HG02852 (cell line): Measurements from ENCODE around the gene CAPRIN1.
A peak's percentile ranks its signal among the peaks of the same experiment; 100 is the strongest.
"Not testable (repeated sequence)": the region's sequence is repeated elsewhere in the genome, so short reads cannot be mapped to it uniquely, and the experiment has no call there.

Experiments used
- ATAC-seq: cut with Tn5 transposase; IDR thresholded peaks from one replicate; pipeline ENCODE4 v1.9.1; 2021; ENCODE audit warnings: mild to moderate bottlenecking, moderate library complexity; ENCODE audit not compliant: unreplicated experiment

CAPRIN1 gene

DNA sequence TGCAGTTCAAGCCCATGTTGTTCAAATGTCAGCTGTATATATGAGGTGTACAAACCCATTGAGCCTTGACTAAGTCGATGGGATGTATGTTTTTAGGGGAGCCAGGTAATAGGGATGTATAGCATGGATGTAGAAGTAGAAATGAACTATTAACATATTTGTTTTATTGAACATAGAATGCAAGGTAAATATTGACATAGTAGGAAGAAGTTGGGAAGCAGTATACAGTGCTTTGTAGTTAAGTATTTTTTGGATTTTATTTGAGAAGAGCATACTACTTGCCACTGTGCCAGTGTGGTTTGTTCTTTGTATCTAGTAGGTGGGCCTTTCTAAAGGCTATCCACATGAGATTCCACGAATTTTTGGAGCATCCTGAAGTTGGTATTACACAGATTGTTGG is 33.1 kb downstream of the CAPRIN1 start:
- ATAC-seq, result no peak

DNA sequence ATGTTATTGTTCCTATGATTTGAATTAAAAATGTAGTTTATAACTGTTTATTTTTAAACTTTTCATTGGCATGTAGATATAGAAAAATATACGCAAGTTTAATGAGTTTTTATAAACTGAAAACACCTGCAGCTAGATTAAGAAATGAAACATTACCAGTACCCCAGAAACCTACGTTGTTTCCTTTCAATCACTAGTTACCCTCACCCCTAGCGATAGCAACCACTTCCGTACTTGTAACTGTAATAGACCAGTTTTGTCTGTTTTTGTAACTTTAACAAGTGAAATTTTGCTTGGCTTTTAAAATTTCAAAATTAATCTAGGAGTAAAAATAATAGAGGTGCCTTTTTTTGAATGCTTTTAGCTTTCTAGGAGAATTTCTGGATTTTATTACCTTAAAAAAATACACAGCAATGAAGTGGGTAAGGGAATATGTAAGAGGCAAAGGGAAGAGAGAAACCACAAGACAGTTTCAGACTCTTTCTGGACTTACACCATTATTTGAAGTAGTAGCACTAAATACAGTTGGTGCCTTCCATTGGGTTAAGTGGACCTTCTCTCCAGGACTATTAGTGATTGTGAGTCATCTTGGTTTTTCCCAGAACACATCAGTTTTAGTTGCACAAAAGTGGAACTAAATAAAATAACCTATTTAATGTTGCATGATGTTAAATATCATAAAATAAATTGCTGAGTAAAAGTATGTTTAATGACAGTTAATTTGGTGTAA is 35.2 kb downstream of the CAPRIN1 start:
- ATAC-seq, result no peak

DNA sequence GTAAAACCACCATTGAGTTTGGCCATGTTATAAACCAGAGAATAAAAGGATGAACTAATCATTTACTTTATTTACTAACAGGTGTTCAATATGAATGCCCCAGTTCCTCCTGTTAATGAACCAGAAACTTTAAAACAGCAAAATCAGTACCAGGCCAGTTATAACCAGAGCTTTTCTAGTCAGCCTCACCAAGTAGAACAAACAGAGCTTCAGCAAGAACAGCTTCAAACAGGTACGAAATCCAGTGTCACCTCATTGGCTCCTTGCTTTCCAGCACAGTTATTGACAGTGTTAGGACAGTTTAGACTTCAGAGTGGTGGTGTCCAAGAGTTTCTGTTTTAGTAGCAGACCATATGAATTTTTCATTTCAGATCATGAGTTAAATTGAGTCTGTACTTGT is 40.3 kb downstream of the CAPRIN1 start:
- ATAC-seq, result no peak

DNA sequence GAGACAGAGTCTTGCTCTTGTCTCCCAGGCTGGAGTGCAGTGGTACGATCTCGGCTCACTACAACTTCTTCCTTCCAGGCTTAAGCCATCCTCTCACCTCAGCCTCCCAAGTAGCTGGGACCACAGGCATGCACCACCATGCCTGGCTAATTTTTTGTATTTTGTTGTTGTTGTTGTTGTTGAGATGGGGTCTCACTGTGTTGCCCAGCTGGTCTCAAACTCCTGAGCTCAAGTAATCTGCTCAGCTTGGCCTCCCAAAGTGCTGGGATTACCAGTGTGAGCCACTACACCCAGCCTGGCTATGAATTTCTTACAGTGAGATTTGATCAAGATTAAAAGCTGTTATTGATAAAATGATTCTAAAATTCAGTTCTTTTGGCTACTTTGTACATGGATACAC is 43.4 kb downstream of the CAPRIN1 start:
- ATAC-seq, result not testable (repeated sequence)

DNA sequence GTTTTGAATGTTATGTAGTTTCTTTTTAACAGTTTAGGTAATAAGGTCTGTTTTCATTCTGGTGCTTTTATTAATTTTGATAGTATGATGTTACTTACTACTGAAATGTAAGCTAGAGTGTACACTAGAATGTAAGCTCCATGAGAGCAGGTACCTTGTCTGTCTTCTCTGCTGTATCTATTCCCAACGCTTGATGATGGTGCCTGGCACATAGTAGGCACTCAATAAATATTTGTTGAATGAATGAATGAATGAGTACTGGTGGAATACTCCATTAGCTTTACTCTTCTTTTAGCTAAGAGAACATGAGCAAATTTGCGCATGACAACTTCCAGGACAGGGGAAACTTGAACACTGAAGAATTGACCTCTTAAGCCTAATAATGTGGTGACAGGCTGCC is 47.3 kb downstream of the CAPRIN1 start:
- no peak for ATAC-seq

DNA sequence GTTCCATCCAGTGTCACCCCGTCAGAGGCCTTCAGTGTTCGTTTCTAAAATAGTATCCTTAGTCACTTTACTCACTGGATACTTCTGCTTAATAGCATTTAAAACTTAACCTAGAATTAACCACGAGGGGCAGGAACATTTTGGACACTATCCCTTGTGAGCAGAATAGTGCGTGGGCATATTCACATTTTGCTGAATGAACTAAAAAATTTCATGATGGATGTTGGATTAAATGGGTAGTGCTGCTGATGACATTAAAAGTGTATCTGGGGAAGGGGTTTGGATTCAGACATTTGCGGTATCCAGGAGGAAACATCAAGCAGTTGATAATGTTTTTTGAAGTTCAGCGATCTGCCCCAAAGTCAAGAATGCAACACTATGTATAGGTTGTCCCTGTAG is 53.1 kb downstream of the CAPRIN1 start:
- no peak for ATAC-seq

DNA sequence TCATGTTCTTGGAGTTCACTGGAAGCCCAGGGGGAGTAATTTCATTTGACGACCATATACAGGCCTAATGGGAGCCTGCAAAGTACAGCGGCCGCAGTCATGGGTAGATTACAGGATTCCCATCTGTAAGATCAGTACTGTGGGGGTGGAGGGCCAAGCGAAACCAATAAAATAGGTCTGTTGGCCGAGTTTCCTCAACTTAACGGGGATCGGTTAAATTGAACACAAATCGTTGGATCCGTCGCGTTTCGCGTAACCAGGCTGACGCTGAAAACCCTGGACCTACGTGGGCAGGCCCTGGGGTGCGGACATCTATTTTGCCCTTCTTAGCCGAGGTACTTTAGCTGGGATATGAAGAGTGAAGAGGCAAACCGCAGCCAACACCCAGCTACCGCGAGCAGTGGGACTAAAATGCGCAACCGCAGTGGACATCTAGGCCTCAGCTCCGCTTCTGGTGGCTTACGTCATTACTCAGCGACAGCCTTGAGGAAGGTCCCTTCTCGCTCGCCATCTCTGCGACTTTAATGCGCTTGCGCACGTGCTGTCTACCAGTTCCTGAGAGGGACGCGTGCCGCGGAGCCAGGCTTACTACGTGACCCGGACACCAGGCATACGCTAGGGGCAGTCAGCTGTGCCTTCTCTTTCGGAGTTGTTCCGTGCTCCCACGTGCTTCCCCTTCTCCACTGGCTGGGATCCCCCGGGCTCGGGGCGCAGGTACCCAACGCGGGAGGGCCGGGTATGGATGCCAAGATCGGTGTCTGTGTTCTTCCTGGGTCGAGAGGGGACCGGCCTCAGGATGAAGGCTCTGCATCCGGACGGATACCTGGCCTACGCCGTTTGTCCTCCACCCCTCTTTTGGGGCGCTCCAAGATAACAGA is 53.8 kb downstream of the CAPRIN1 start, which contains the start of gene NAT10:
Gene NAT10, plus strand, starts transcription at position 551 of the 878 bp plus-strand sequence. CDS start 2,597 bp downstream, outside the sequence.
- peak; percentile 85 for ATAC-seq

DNA sequence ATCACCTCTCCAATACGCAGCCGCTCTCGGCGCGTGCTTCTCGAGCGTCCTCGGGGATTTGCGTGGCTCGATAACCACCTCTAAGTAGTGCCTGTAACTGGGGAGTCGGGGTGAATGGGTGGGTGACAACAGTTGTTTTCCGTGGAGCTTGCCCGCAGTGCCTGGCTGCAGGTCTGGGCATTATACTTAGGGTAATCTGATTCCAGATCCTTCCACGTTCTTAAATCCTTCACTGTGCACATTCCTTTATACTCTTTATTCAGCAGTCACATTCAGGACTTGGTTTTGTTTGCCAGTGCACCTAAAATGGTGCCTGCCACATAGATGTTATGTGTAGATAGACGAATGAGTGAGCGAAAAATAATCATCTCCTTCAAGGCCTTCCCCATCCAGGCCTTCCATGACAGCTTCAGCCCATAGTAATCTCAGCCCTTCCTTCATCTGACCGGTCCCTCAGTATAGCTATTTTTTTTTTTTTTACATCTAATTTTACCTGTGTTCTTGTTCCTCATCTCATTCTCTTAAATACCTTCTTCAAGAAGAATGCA is 54.5 kb downstream of the CAPRIN1 start:
- no peak for ATAC-seq

DNA sequence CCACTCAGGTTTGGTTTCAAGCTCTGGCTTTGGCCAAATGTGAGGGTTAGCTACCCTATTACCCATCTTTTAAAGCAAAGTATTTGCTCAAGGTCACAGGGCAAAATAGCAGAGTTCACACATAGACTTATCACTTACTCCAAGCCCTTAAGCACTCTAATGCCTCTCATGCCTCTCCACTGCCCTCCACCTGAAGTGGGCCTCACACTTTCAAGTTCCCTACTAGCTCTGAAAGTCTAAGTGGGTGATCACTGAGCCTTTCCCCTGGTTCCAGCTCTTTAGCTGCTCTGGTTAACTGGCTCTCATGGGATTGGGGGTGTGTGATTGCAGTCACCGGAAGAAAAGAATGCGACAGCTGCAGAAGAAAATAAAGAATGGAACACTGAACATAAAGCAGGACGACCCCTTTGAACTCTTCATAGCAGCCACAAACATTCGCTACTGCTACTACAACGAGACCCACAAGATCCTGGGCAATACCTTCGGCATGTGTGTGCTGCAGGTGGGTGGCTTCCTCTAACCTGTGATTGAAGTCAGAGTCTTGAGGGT is 60.3 kb downstream of the CAPRIN1 start:
- ATAC-seq, result no peak

DNA sequence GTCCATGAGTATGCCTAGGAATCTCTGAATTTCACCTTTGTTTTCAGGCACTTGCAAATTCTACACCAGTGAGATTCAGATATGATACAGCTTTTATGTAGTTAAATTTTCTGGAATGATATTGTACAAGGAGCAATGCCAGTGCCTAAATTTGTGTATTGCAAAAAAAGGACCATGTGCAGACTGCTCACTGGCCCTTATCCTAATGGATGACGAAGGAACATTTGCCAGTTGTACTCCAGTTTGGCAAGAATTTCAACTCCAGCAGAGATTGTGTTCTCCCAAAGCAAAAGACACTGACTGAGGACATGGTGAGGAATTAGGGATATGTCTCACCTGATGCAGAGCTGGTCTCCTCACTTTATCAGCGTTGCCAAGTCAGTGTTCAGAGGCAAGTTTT is 62.5 kb downstream of the CAPRIN1 start:
- no peak for ATAC-seq

DNA sequence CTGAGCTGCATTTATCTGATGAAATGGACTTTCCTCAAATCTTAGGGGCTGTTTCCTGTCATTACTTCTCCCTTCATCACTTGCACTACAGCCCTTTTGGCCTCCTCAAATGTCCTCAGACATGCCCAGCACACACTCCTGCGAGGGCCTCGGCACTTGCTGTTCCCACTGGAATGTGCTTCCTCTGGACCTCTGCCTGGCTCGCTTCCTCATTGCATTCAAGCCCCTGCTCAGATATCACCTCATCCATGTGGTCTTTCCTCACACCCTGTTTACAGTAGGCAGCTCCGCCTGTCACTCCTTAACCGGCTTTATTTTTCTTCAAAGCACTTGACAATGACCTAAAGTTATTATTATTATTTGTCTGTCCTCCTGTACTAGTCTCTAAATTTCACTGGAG is 62.9 kb downstream of the CAPRIN1 start:
- no peak for ATAC-seq

DNA sequence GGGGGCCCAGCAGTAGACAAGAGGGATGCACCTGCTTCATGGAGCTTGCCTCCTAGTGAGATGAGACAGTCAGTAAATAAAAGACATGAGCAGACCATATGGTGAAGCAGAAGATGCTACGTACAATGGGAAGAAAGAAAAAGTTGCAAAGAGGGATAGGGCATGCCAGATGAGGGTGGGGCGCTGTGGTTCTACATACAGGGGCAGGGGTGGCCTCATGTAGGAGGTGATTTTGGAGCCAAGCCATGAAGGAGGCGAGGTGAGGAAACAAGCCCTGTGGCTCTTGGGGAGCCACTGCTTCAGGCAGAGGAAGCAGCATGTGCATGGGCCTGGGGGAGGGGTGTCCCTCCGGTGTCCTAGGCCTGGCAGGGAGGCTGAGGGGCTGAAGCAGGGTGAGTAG is 69.1 kb downstream of the CAPRIN1 start:
- no peak for ATAC-seq

DNA sequence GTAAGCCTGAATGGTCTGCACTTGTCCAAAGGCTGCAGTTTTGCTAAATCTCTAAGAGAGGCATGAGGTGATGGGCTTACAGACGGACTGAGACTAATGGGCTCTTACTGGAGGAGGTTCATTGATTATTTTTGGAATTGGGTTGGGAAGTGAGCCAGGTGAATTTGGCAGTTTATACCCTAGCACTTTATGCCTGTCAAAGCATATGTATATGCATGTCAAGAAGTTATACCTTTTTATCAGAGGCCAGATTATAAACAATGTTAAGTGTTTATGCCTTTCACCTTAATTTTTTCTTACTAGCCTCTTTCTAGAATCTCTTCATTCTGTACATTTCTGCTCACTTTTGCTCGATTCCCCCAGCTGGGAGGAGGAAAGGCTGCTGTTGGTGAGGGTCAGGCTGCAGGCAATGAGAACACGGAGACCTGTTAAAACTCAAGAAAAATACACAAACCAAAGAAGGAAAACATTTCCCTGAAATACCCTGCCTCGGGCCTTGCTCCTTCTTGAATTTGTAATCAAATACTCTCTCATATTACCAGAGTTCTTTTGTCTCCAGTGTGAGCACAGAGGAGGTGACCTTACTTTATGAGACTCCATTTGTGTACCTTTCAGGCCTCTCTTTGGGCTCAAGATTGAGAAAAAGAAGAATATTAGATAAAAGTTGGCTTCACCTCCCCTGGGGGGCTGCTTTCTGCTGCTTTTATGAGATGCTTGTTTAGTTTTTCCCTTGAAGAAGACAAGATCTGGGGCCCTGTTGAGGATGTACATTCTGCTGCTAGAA is 73.5 kb downstream of the CAPRIN1 start:
- no peak for ATAC-seq

DNA sequence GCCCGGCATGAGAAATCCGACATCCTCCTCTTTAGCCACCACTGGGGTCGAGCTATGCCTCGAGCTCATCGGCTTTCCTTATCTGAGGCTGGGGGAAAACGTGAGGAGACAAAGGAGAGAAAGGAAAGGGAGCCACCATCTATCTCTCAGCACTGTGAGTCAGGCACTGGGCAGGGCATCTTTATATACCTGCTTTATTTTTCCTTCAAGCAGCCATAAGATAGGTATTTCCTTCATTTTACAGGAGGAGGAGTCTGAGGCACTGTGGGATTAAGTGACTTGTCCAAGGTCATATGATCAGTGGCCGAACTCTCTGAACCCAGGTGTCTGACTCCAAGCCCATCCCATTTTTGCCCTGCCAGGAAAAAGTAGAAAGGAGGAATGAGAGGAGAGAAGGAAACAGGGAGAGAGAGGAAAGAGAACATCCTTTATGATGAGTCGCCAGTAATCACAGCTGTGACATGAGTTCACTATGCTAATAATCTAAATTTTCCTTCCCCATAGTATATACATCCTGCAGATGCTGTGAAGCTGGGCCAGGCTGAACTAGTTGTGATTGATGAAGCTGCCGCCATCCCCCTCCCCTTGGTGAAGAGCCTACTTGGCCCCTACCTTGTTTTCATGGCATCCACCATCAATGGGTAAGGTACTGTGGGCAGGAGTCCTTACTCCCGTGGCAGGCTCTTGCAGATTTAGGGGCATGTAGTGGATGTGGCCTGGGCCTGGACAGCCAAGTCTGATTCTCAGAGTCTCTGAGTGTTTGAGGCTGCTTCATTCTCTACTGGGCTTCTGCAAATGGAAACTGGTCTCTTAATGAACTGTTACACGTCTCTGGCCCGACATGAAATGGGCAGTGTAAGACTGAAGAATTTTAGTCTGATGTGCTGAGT is 75.7 kb downstream of the CAPRIN1 start:
- no peak for ATAC-seq

DNA sequence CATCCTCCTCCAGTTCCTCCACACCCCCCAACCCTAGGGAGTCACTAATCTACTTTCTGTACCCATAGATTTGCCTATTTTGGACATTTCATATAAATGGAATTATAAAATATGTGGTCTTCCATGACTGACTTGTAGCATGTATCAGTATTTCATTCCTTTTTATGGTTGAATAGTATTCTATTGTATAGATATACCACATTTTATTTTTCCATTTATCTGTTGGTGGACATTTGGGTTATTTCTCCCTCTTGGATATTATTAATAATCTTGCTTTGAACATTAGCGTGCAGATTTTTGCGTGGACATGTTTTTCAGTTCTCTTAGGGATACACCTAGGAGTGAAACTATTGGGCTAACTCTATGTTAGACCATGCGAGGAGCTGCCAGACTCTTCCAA is 77.3 kb downstream of the CAPRIN1 start:
- no peak for ATAC-seq

DNA sequence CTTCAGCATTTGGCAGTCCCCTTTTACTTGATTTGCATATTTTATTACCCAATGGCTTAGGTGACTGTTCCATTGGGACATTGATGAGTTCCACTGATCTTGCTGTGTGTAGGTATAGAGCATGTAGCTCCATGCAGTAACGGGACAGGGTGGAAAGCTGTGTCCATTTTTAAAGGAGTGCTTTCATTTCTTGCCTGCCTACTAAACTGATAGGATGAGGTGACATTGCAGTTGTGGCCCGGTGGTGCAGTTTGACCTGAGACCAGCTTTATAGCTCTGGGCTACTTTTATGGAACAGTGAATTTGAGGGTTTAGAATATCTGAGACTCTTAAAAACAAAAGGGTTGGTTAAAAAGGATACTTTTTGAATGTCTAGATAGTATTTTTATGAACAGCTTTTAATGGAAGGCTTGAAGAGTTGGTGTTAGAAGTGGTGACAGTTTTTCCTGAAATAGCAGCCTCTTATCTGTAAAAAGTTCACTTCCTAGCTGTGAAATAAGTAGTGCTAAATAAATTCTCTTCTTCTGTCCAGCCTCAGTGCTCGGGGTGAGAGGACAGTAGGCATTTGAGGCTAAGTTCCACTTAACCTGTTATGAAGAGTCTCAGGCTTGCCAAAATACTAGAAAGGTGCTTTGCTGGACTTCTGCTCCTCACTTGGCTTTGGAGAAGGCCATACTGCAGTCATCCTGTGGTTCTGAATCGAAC is 80.9 kb downstream of the CAPRIN1 start:
- no peak for ATAC-seq

DNA sequence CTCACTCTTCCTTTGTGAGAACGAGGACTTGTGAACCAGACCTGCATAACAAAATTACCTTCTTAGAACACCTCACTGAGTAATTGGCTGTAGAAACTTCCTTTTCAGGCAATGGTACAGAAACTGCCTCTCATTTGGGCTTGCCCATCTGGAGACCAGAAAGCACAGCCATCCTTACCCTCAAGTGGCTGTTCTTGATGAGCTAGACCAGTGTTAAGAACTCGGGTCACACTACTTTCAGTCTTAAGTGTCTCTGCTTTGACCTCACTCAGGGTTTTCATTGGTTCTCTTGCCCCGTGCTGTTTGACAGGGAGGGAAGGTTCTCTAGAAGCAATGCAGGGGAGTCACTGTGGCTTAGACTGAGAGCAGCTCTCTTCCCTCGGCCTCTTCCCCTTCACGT is 83.2 kb downstream of the CAPRIN1 start:
- peak; percentile 74 for ATAC-seq

DNA sequence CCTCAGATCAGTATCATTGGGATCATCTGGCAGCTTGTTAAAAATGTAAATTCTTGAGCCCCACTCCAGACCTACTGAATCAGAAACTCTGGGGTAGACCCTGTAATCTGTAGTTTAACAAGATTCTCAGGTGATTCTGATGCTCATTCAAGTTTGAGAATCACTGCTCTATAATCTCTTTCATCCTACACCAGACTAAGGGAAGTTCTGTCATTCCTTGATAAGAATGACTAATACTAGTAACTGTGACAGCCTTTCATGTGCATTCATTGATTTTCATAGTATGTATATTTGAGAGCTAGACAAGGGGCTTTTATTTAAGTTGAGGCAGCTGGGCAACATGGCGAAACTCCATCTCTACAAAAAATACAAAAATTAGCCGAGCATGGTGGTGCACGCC is 83.9 kb downstream of the CAPRIN1 start:
- no peak for ATAC-seq

DNA sequence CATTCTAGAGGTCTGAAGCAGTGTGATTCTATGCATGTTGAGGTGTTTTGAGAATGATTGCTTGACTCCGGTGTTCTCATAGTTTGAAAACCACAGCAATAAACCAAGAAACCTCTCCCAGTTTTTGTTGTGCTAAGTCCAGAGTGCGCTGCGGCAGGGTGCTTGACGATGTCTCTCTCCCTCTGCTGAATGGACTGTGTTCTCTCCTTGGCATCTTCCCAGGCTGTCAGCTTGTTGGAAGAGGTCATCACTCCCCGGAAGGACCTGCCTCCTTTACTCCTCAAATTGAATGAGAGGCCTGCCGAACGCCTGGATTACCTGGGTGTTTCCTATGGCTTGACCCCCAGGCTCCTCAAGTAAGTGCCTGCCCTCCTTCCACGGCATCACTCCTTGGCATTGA is 84.9 kb downstream of the CAPRIN1 start:
- ATAC-seq, result no peak
